K562 (cell line): ENCODE results near the gene EXOC7. TPM values are rescaled to one million over a fixed set of nuclear protein-coding genes. Genes with fewer than 3 reads are reported as not detected.

ENCODE experiments used
- ATAC-seq: fragments of 200-7000 bp; cut with Tn5 transposase; 3 replicates; pipeline ENCODE4 v1.9.1; 2020; ENCODE audit warnings: moderate library complexity
- BruUV-seq: library from RNA; stranded (reverse); fragments of 400-500 nt; replicated peaks from 2 replicates; lab custom pipeline; 2021; lab: Mats Ljungman, UMichigan
- CTCF ChIA-PET: fragments of 300-600 bp; formaldehyde crosslinking; extraction: SDS; loops from one replicate; lab custom pipeline; 2021; ENCODE audit warnings: low intra/inter-chr PET ratio; lab: Yijun Ruan, JAX
- POLR2A ChIA-PET: fragments of 300-600, 350-650 bp; sonication (Branson Sonifier 250); formaldehyde crosslinking; extraction: SDS; loops from one replicate; lab custom pipeline; 2021; ENCODE audit warnings: antibody characterized with exemption, inconsistent platforms; lab: Yijun Ruan, JAX
- DNase-seq, 4 experiments: peaks; one replicate each; pipeline versions ENCODE4 v3.0.0 to v3.0.0-alpha.2; 2011 to 2018; ENCODE audit warnings: low spot score in 3 of 4, mixed read lengths in 3 of 4; ENCODE audit errors: extremely low read depth in 1 of 4
- FAIRE-seq: peaks from 2 replicates; lab custom pipeline; 2011; peaks lifted over from hg19 to GRCh38; lab: Jason Lieb, UNC
- H2AFZ ChIP-seq: 2 replicates; pipeline ENCODE4 v1.6.0; 2011; ENCODE audit warnings: low read depth, low read length, control low read depth, inconsistent platforms
- H3K27ac ChIP-seq: fragments of 200-600 bp; 3 replicates; pipeline ENCODE4 v1.8.0; 2011; ENCODE audit warnings: low read depth, mild to moderate bottlenecking, control low read depth, inconsistent platforms, low read length, moderate library complexity, mixed read lengths; ENCODE audit errors: extremely low read depth
- H3K27me3 ChIP-seq, 2 experiments: fragments of 300-600 bp in 1 of 2; 2 replicates in 1 of 2; 3 replicates in 1 of 2; pipeline versions ENCODE4 v1.6.0 to v1.8.0; 2011; ENCODE audit warnings: inconsistent platforms in 2 of 2, low read length in 2 of 2, mild to moderate bottlenecking in 1 of 2, mixed read lengths in 1 of 2, moderate library complexity in 1 of 2; ENCODE audit not compliant: control insufficient read depth in 2 of 2, insufficient read depth in 2 of 2
- H3K36me3 ChIP-seq: fragments of 300-600 bp; 3 replicates; pipeline ENCODE4 v1.8.0; 2011; ENCODE audit warnings: mild to moderate bottlenecking, low read length, inconsistent platforms; ENCODE audit not compliant: control insufficient read depth, insufficient read depth
- H3K4me1 ChIP-seq, 2 experiments: fragments of 200-600 bp in 1 of 2; replicated peaks in 1 of 2; 2 replicates in 1 of 2; 3 replicates in 1 of 2; pipeline versions ENCODE4 v1.5.1 to v1.8.0; 2011; ENCODE audit warnings: inconsistent platforms in 2 of 2, low read length in 2 of 2, mild to moderate bottlenecking in 1 of 2, mixed read lengths in 1 of 2, moderate library complexity in 1 of 2; ENCODE audit not compliant: control insufficient read depth in 2 of 2, insufficient read depth in 2 of 2
- H3K4me2 ChIP-seq: 2 replicates; pipeline ENCODE4 v1.6.1; 2011; ENCODE audit warnings: low read length, control low read depth, inconsistent platforms, mixed read lengths; ENCODE audit not compliant: insufficient read depth
- H3K4me3 ChIP-seq: fragments of 200-600 bp; sonication (generic), shearing (Covaris generic); 2 replicates; pipeline ENCODE4 v1.5.1; 2016; ENCODE audit warnings: control low read depth, inconsistent platforms
- H3K79me2 ChIP-seq: fragments of 200-600 bp; 3 replicates; pipeline ENCODE4 v1.8.0; 2011; ENCODE audit warnings: low read length, inconsistent platforms; ENCODE audit not compliant: control insufficient read depth, insufficient read depth
- H3K9ac ChIP-seq, 2 experiments: 2 replicates each; pipeline versions ENCODE4 v1.6.0 to v1.6.1; 2011; ENCODE audit warnings: low read depth in 2 of 2, low read length in 2 of 2, control low read depth in 1 of 2, inconsistent platforms in 1 of 2, mild to moderate bottlenecking in 1 of 2, mixed read lengths in 1 of 2; ENCODE audit not compliant: insufficient read depth in 1 of 2
- H3K9me1 ChIP-seq: one replicate; pipeline ENCODE4 v1.6.0; 2011; ENCODE audit warnings: inconsistent platforms, mild to moderate bottlenecking, low read length, moderate library complexity; ENCODE audit not compliant: control insufficient read depth, insufficient read depth
- H3K9me3 ChIP-seq: replicated peaks from 2 replicates; pipeline ENCODE4 v1.5.1; 2011; ENCODE audit warnings: low read depth, low read length, inconsistent platforms; ENCODE audit not compliant: control insufficient read depth, insufficient read depth
- H4K20me1 ChIP-seq: replicated peaks from 2 replicates; pipeline ENCODE4 v1.6.1; 2011; ENCODE audit warnings: low read length, inconsistent platforms, mixed read lengths; ENCODE audit not compliant: control insufficient read depth, insufficient read depth
- NFIC ChIP-seq: fragments of 450-650 bp; IDR thresholded peaks from 2 replicates; pipeline ENCODE4 v1.6.1; 2017; ENCODE audit warnings: mild to moderate bottlenecking, inconsistent platforms
- TCF3 ChIP-seq: sonication (generic); formaldehyde crosslinking; IDR thresholded peaks from 2 replicates; pipeline ENCODE4 v1.4.0; 2020; ENCODE audit warnings: mild to moderate bottlenecking, missing genetic modification reagents
- WGBS: fragments of 100-300 bp; shearing (Covaris generic); methylation state at CpG from one replicate; pipeline ENCODE4 v1.1.6; 2016; ENCODE audit warnings: low coverage, mixed read lengths; ENCODE audit not compliant: insufficient coverage; ENCODE audit errors: missing lambda C conversion rate; 5-methylcytosine and 5-hydroxymethylcytosine counted together
- in situ Hi-C: fragments of 300-500 bp; cut with MboI; formaldehyde crosslinking; loops from 4 replicates; pipeline ENCODE4 v1.15.0; 2018; ENCODE audit warnings: inconsistent platforms, mixed read lengths
- intact Hi-C: fragments of 100-400 bp; cut with micrococcal nuclease; formaldehyde crosslinking; loops from 2 replicates; pipeline ENCODE4 v1.14.2; 2022
- polyA plus RNA-seq, 8 experiments: library from polyadenylated mRNA; depleted of rRNA in 4 of 8; stranded (reverse) in 5 of 8; unstranded in 3 of 8; fragments of >200 nt; fragmentation: Nextera tagmentation in 2 of 8; fragmentation: Illumina TruSeq in 1 of 8; extraction: Ambion mirVana in 2 of 8; extraction: Trizol in 1 of 8; gene quantifications; 2 replicates each; pipeline versions ENCODE4 v1.2.1 to v1.2.3, GENCODE V29; 2011 to 2014; ENCODE audit warnings: inconsistent platforms in 1 of 8, missing spikeins in 1 of 8
- total RNA-seq, 7 experiments: library from RNA; depleted of rRNA in 6 of 7; stranded (reverse); fragments of >200 nt in 6 of 7; fragmentation: Illumina TruSeq in 2 of 7; extraction: Trizol in 2 of 7; gene quantifications; 2 replicates each; pipeline versions ENCODE4 v1.2.1 to v1.2.3, GENCODE V29; 2011 to 2021; ENCODE audit warnings: low replicate concordance in 1 of 7

The EXOC7 gene
- total and polyA plus RNA-seq, 9 of the 15 experiments (the other 6 are each of a cell fraction or from before 2014, with no cell fraction given) = 18.6 to 57.0 (median 35.0) TPM

DNA sequence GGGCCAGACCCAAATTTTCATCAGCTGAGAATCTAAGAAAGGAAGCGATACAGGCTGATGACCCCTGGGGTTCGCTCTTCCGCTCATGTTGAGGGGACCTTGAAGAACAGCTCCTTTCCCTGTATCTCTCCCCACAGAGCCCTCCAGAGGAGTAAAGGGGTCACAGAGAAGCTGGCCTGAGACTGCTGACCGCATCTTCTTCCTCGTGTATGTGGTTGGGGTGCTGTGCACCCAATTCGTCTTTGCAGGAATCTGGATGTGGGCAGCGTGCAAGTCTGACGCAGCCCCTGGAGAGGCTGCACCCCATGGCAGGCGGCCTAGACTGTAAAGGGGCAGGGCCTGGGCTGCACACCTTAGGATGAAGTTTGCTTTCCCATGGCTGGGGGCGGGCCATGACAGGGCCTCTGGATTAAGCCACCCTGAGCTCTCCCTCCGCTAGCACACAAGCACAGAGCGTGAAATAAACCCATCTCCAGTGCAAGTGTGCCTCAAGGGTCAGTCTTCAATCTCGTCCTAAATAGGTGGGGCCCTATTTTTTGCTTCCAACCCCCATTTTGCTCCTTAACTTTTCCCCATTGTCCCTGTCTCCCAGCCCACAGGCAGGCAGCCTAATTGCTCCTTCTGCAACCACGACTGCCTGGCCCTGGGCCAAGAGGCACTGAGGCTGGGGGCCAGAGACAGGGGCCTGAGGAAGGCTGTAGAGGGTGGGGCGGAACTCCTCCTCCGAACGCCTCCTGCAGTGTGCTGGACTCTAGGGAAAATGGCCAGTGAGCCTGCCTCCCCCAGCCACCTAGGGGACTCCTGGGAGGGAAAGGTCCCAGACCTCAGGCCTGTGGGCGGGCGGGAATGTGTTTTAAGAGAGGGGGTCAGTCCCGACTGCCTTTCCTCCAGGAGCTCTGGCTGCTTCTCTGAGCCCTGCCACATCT is 21.0 kb downstream of the EXOC7 start:
- Histone ChIP-seq H3K9me1 (peaks cover 4% of the 10 kb centered on the region), H3K4me2 (no peak overlapping the region), H3K36me3 (peaks cover 46% of the 10 kb centered on the region; the same call in 2 of the 3 replicates), H3K27me3 (peaks cover 6 to 17% of the 10 kb centered on the region in 2 experiments; a peak in 4 of 5 replicates), H3K79me2 (no peaks in the 10 kb centered on the region), H3K9me3 (no peaks in the 10 kb centered on the region), H2AFZ (no peak overlapping the region), H3K9ac (peak overlapping the region in 1 of 2 experiments; percentile 82; a peak in 2 of 4 replicates), H4K20me1 (peaks cover 9% of the 10 kb centered on the region; the same call in 1 of the 2 replicates), H3K4me1 (peaks cover 0 to 32% of the 10 kb centered on the region in 2 experiments; a peak in 2 of 5 replicates), H3K27ac (no peak overlapping the region), H3K4me3 (no peak overlapping the region)
- intact Hi-C loops = no loop called here
- no peak for DNase-seq
- in situ Hi-C loops = no loop called here
- no peak for ATAC-seq
- TF ChIP-seq TCF3 (CRISPR knock-in tag) (no peak), NFIC (peak; percentile 83)
- FAIRE-seq = no peak
- ChIA-PET POLR2A (interaction anchor here (0.6 to 1.0 kb wide), 3 partner anchors 9 to 187 kb away, joined by 3 read pairs; no protein-coding TSS in a partner anchor), CTCF (no interaction called here)
- 70% methylated on average over 19 of the region's 20 CpGs for WGBS
- BruUV-seq = TSS peak; percentile 28
